ENCODE data around the gene SLC22A5.

- TF ChIP-seq CTCF (IDR thresholded peaks at IDR 0.05) (no peak), POLR2A (IDR thresholded peaks at IDR 0.05) (no peak)
Measured at GRCh38 chr5:132406144-132406783, 36.8 kb downstream of the SLC22A5 start.

All from Peyer's patch (tissue), 4 donors.